K562 (cell line): ENCODE measurements around the gene SEMA6C. TPM values are rescaled to one million over a fixed set of nuclear protein-coding genes. Genes with fewer than 3 reads are reported as not detected.

Source experiments
- ATAC-seq: fragments of 200-7000 bp; cut with Tn5 transposase; 3 replicates; pipeline ENCODE4 v1.9.1; 2020; ENCODE audit warnings: moderate library complexity
- BruUV-seq: library from RNA; stranded (reverse); fragments of 400-500 nt; replicated peaks from 2 replicates; lab custom pipeline; 2021; lab: Mats Ljungman, UMichigan
- CTCF ChIA-PET: fragments of 300-600 bp; formaldehyde crosslinking; extraction: SDS; loops from one replicate; lab custom pipeline; 2021; ENCODE audit warnings: low intra/inter-chr PET ratio; lab: Yijun Ruan, JAX
- POLR2A ChIA-PET: fragments of 300-600, 350-650 bp; sonication (Branson Sonifier 250); formaldehyde crosslinking; extraction: SDS; loops from one replicate; lab custom pipeline; 2021; ENCODE audit warnings: antibody characterized with exemption, inconsistent platforms; lab: Yijun Ruan, JAX
- DNase-seq, 4 experiments: peaks; one replicate each; pipeline versions ENCODE4 v3.0.0 to v3.0.0-alpha.2; 2011 to 2018; ENCODE audit warnings: low spot score in 3 of 4, mixed read lengths in 3 of 4; ENCODE audit errors: extremely low read depth in 1 of 4
- FAIRE-seq: peaks from 2 replicates; lab custom pipeline; 2011; peaks lifted over from hg19 to GRCh38; lab: Jason Lieb, UNC
- H2AFZ ChIP-seq: 2 replicates; pipeline ENCODE4 v1.6.0; 2011; ENCODE audit warnings: low read depth, low read length, control low read depth, inconsistent platforms
- H3K27ac ChIP-seq: fragments of 200-600 bp; 3 replicates; pipeline ENCODE4 v1.8.0; 2011; ENCODE audit warnings: low read depth, mild to moderate bottlenecking, control low read depth, inconsistent platforms, low read length, moderate library complexity, mixed read lengths; ENCODE audit errors: extremely low read depth
- H3K27me3 ChIP-seq, 2 experiments: fragments of 300-600 bp in 1 of 2; 2 replicates in 1 of 2; 3 replicates in 1 of 2; pipeline versions ENCODE4 v1.6.0 to v1.8.0; 2011; ENCODE audit warnings: inconsistent platforms in 2 of 2, low read length in 2 of 2, mild to moderate bottlenecking in 1 of 2, mixed read lengths in 1 of 2, moderate library complexity in 1 of 2; ENCODE audit not compliant: control insufficient read depth in 2 of 2, insufficient read depth in 2 of 2
- H3K36me3 ChIP-seq: fragments of 300-600 bp; 3 replicates; pipeline ENCODE4 v1.8.0; 2011; ENCODE audit warnings: mild to moderate bottlenecking, low read length, inconsistent platforms; ENCODE audit not compliant: control insufficient read depth, insufficient read depth
- H3K4me1 ChIP-seq, 2 experiments: fragments of 200-600 bp in 1 of 2; replicated peaks in 1 of 2; 2 replicates in 1 of 2; 3 replicates in 1 of 2; pipeline versions ENCODE4 v1.5.1 to v1.8.0; 2011; ENCODE audit warnings: inconsistent platforms in 2 of 2, low read length in 2 of 2, mild to moderate bottlenecking in 1 of 2, mixed read lengths in 1 of 2, moderate library complexity in 1 of 2; ENCODE audit not compliant: control insufficient read depth in 2 of 2, insufficient read depth in 2 of 2
- H3K4me2 ChIP-seq: 2 replicates; pipeline ENCODE4 v1.6.1; 2011; ENCODE audit warnings: low read length, control low read depth, inconsistent platforms, mixed read lengths; ENCODE audit not compliant: insufficient read depth
- H3K4me3 ChIP-seq: fragments of 200-600 bp; sonication (generic), shearing (Covaris generic); 2 replicates; pipeline ENCODE4 v1.5.1; 2016; ENCODE audit warnings: control low read depth, inconsistent platforms
- H3K79me2 ChIP-seq: fragments of 200-600 bp; 3 replicates; pipeline ENCODE4 v1.8.0; 2011; ENCODE audit warnings: low read length, inconsistent platforms; ENCODE audit not compliant: control insufficient read depth, insufficient read depth
- H3K9ac ChIP-seq, 2 experiments: 2 replicates each; pipeline versions ENCODE4 v1.6.0 to v1.6.1; 2011; ENCODE audit warnings: low read depth in 2 of 2, low read length in 2 of 2, control low read depth in 1 of 2, inconsistent platforms in 1 of 2, mild to moderate bottlenecking in 1 of 2, mixed read lengths in 1 of 2; ENCODE audit not compliant: insufficient read depth in 1 of 2
- H3K9me1 ChIP-seq: one replicate; pipeline ENCODE4 v1.6.0; 2011; ENCODE audit warnings: inconsistent platforms, mild to moderate bottlenecking, low read length, moderate library complexity; ENCODE audit not compliant: control insufficient read depth, insufficient read depth
- H3K9me3 ChIP-seq: replicated peaks from 2 replicates; pipeline ENCODE4 v1.5.1; 2011; ENCODE audit warnings: low read depth, low read length, inconsistent platforms; ENCODE audit not compliant: control insufficient read depth, insufficient read depth
- H4K20me1 ChIP-seq: replicated peaks from 2 replicates; pipeline ENCODE4 v1.6.1; 2011; ENCODE audit warnings: low read length, inconsistent platforms, mixed read lengths; ENCODE audit not compliant: control insufficient read depth, insufficient read depth
- HDAC1 ChIP-seq, 2 experiments: fragments of 450-650 bp; IDR thresholded peaks; 2 replicates each; pipeline ENCODE4 v1.6.1; 2016 to 2017; ENCODE audit warnings: inconsistent platforms in 1 of 2, mild to moderate bottlenecking in 1 of 2, moderate library complexity in 1 of 2
- MBD2 ChIP-seq: sonication (generic); IDR thresholded peaks from 2 replicates; pipeline ENCODE4 v1.6.1; 2016; ENCODE audit warnings: low read depth, borderline replicate concordance
- POLR2G ChIP-seq: fragments of 200-400 bp; formaldehyde crosslinking; IDR thresholded peaks from 2 replicates; pipeline ENCODE4 v1.6.1; 2017; ENCODE audit warnings: low read depth, mild to moderate bottlenecking, antibody characterized with exemption, low read length, moderate library complexity
- RBBP5 ChIP-seq: fragments of 200-600 bp; sonication (generic); IDR thresholded peaks from 2 replicates; pipeline ENCODE4 v1.6.1; 2012; ENCODE audit warnings: borderline replicate concordance, mild to moderate bottlenecking, low read length, control low read depth, inconsistent platforms; ENCODE audit not compliant: insufficient read depth, poor library complexity, severe bottlenecking
- REST ChIP-seq, 2 experiments: fragments of 450-650 bp; formaldehyde crosslinking in 1 of 2; IDR thresholded peaks; 2 replicates each; pipeline versions ENCODE4 v1.4.0 to v1.6.1; 2014 to 2020; ENCODE audit warnings: mild to moderate bottlenecking in 2 of 2, borderline replicate concordance in 1 of 2, low read depth in 1 of 2
- SP1 ChIP-seq: sonication (generic); formaldehyde crosslinking; IDR thresholded peaks from 2 replicates; pipeline ENCODE4 v1.8.1; 2022; ENCODE audit warnings: mild to moderate bottlenecking, missing genetic modification reagents
- YY1 ChIP-seq, 3 experiments: IDR thresholded peaks; 2 replicates each; pipeline ENCODE4 v1.6.1; 2011; ENCODE audit warnings: low read length in 2 of 3, mild to moderate bottlenecking in 2 of 3, moderate library complexity in 2 of 3, borderline replicate concordance in 1 of 3, control low read depth in 1 of 3, low read depth in 1 of 3; ENCODE audit not compliant: insufficient read depth in 3 of 3, insufficient replicate concordance in 2 of 3, control insufficient read depth in 1 of 3, insufficient read length in 1 of 3; ENCODE audit errors: extremely low read depth in 1 of 3
- ZBED1 ChIP-seq: IDR thresholded peaks from 2 replicates; pipeline ENCODE4 v1.6.1; 2014
- ZBTB7A ChIP-seq: IDR thresholded peaks from 2 replicates; pipeline ENCODE4 v1.6.1; 2011; ENCODE audit warnings: low read depth, mild to moderate bottlenecking, low read length, moderate library complexity, borderline replicate concordance; ENCODE audit not compliant: control insufficient read depth
- ZFP91 ChIP-seq: sonication (generic); formaldehyde crosslinking; IDR thresholded peaks from 2 replicates; pipeline ENCODE4 v1.8.0; 2022; ENCODE audit warnings: mild to moderate bottlenecking, missing genetic modification reagents
- ZNF121 ChIP-seq: sonication (generic); formaldehyde crosslinking; conservative IDR thresholded peaks from 2 replicates; pipeline ENCODE4 v1.8.0; 2022; ENCODE audit warnings: missing genetic modification reagents
- WGBS: fragments of 100-300 bp; shearing (Covaris generic); methylation state at CpG from one replicate; pipeline ENCODE4 v1.1.6; 2016; ENCODE audit warnings: low coverage, mixed read lengths; ENCODE audit not compliant: insufficient coverage; ENCODE audit errors: missing lambda C conversion rate; 5-methylcytosine and 5-hydroxymethylcytosine counted together
- in situ Hi-C: fragments of 300-500 bp; cut with MboI; formaldehyde crosslinking; loops from 4 replicates; pipeline ENCODE4 v1.15.0; 2018; ENCODE audit warnings: inconsistent platforms, mixed read lengths
- intact Hi-C: fragments of 100-400 bp; cut with micrococcal nuclease; formaldehyde crosslinking; loops from 2 replicates; pipeline ENCODE4 v1.14.2; 2022
- polyA plus RNA-seq, 8 experiments: library from polyadenylated mRNA; depleted of rRNA in 4 of 8; stranded (reverse) in 5 of 8; unstranded in 3 of 8; fragments of >200 nt; fragmentation: Nextera tagmentation in 2 of 8; fragmentation: Illumina TruSeq in 1 of 8; extraction: Ambion mirVana in 2 of 8; extraction: Trizol in 1 of 8; gene quantifications; 2 replicates each; pipeline versions ENCODE4 v1.2.1 to v1.2.3, GENCODE V29; 2011 to 2014; ENCODE audit warnings: inconsistent platforms in 1 of 8, missing spikeins in 1 of 8
- total RNA-seq, 7 experiments: library from RNA; depleted of rRNA in 6 of 7; stranded (reverse); fragments of >200 nt in 6 of 7; fragmentation: Illumina TruSeq in 2 of 7; extraction: Trizol in 2 of 7; gene quantifications; 2 replicates each; pipeline versions ENCODE4 v1.2.1 to v1.2.3, GENCODE V29; 2011 to 2021; ENCODE audit warnings: low replicate concordance in 1 of 7

The SEMA6C gene
- total and polyA plus RNA-seq, 9 of the 15 experiments (the other 6 are each of a cell fraction or from before 2014, with no cell fraction given): 0.03 to 4.6 (median 0.95) TPM

GRCh38 chr1:151143057-151143435 lies 3.4 kb downstream of the SEMA6C start:
- H3K27ac ChIP-seq: no peak overlapping the region
- in situ Hi-C loops (no loop called here), intact Hi-C loops (no loop called here)
- 38% methylated on average over 6 of the region's 7 CpGs for WGBS
- H4K20me1 ChIP-seq: peaks cover 5% of the 10 kb centered on the region; the same call in 1 of the 2 replicates
- H3K4me3 ChIP-seq: no peak overlapping the region
- ChIA-PET CTCF (interaction anchor here (0.5 kb wide), 1 partner anchor 13 kb away, joined by 3 read pairs; no protein-coding TSS in a partner anchor), POLR2A (interaction anchor here (0.7 to 1.8 kb wide), 6 partner anchors 12 to 148 kb away, joined by 3 to 6 read pairs (median 4); partner anchors contain the start of genes GABPB2 and LYSMD1)
- no TSS peak for BruUV-seq
- peak; percentile 44 to 52 (median 48) for DNase-seq
- no peaks in the 10 kb centered on the region for H3K36me3 ChIP-seq
- H3K9me1 ChIP-seq: no peaks in the 10 kb centered on the region
- H3K9me3 ChIP-seq: no peaks in the 10 kb centered on the region
- no peaks in the 10 kb centered on the region for H3K79me2 ChIP-seq
- H3K27me3 ChIP-seq: no peaks in the 10 kb centered on the region; a peak in 1 of 5 replicates
- peak; percentile 14 for ATAC-seq
- peak overlapping the region; percentile 33; the same call in 1 of the 2 replicates for H2AFZ ChIP-seq
- H3K9ac ChIP-seq: peak overlapping the region in 1 of 2 experiments; percentile 69; a peak in 2 of 4 replicates
- H3K4me1 ChIP-seq: peaks cover 20 to 47% of the 10 kb centered on the region in 2 experiments; a peak in 4 of 5 replicates
- H3K4me2 ChIP-seq: no peak overlapping the region
- FAIRE-seq: peak; percentile 37
- TF ChIP-seq POLR2G: no peak
- no peak for TF ChIP-seq SP1 (CRISPR knock-in tag)
- peak in 1 of 3 experiments; percentile 22 for TF ChIP-seq YY1 (IDR thresholded peaks at IDR 0.05; ENCODE audit: borderline replicate concordance in 1 of 3, control insufficient read depth in 1 of 3, extremely low read depth in 1 of 3, insufficient read depth in 3 of 3, insufficient read length in 1 of 3, insufficient replicate concordance in 2 of 3, low read depth in 1 of 3, low read length in 2 of 3)
- TF ChIP-seq ZBTB7A: 0 out of 2 replicates have a peak, but pooled peaks have one; percentile 54
- TF ChIP-seq REST (IDR thresholded peaks at IDR 0.05; ENCODE audit: borderline replicate concordance): no peak
- no peak for TF ChIP-seq REST (CRISPR knock-in tag; IDR thresholded peaks at IDR 0.05; ENCODE audit: low read depth)
- no peak for TF ChIP-seq ZBED1
- peak; percentile 35 for TF ChIP-seq RBBP5
- TF ChIP-seq ZFP91 (CRISPR knock-in tag): no peak
- no peak for TF ChIP-seq MBD2
- TF ChIP-seq ZNF121 (CRISPR knock-in tag): no peak
- TF ChIP-seq HDAC1 (IDR thresholded peaks at IDR 0.05): no peak
